22Rv1 (cell line): Measurements from ENCODE around the gene PARP1.

Experiments used
- CTCF ChIP-seq: fragments of 450-650 bp; IDR thresholded peaks from 2 replicates; pipeline ENCODE4 v1.5.1; 2017; ENCODE audit warnings: mild to moderate bottlenecking
- ZFX ChIP-seq: fragments of 450-650 bp; IDR thresholded peaks from 2 replicates; pipeline ENCODE4 v1.6.1; 2017; ENCODE audit warnings: antibody characterized with exemption, borderline replicate concordance

DNA sequence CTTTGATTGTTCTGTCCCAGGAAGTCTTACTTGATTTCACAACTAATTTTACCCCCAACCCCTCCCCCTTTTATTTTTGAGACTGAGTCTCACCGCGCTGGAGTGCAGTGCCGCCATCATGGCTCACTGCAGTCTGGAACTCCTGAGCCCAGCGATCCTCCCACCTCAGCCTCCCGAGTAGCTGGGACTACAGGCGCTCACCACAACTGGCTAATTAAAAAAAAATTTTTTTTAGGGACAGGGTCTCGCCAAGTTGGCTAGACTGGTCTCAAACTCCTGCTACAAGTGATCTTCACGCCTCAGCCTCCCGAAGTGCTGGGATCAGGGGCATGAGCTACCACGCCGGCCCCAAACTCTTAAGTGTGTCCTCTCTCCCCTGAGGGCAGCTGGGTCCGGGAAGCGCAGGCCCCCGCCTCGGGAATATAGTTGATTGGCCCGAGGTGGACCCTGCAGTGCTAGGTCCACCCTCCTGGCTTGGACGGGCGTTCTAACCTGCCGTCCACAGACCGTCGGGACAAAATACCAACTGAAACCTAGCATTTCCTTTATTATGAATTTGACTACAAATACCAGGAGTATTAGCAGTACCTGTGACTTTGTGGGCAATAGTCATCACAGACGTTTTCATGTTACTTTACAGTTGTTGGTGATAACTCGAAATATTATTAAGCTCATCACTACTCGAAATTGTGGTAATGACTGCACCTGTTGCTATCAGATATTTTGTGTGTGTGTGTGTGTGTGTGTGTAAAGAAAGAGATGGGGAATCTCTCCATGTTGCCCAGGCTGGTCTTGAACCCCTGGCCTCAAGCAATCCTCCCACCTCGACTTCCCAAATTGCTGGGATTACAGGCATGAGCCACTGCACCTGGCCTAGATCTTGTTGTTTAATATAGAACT, 642 bp upstream of the PARP1 start:
- TF ChIP-seq CTCF (peak; percentile 71), ZFX (no peak)
